Measurements from ENCODE around the gene KICS2.

Gene KICS2

DNA sequence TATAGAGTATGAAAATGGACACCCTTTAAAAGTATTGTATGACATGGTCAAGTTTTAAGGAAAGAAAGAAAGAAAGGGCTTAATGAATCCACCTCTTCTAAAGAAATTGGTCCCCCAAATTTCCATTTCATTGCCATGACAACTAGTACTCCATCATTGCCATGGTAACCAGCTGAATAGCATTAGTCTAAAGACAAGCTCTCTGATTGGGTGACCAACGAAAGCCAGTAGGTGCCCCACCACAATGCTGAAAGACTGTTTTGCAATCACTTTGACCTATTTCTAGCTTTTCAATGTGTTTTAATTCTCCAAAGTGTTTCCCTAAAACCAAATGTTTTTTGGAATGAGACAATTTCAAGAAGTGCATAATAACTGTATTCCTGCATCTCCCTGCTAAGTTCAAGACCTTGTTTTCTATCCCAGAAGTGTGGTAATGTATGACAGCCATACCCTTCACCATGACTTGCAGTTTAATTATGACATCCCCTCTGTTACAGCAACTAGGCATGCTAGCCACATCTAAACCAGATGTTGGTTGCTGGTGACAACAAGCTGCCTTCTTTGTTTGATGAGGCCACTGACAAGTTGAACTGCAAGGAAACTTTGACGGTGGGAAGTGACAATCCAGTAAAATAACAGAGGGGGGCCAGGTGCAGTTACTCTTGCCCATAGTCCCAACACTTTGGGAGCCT, 46.7 kb downstream of the KICS2 start:
- no peak for DNase-seq (ENCODE audit: low read depth in 2 of 2, low spot score in 1 of 2)

DNA sequence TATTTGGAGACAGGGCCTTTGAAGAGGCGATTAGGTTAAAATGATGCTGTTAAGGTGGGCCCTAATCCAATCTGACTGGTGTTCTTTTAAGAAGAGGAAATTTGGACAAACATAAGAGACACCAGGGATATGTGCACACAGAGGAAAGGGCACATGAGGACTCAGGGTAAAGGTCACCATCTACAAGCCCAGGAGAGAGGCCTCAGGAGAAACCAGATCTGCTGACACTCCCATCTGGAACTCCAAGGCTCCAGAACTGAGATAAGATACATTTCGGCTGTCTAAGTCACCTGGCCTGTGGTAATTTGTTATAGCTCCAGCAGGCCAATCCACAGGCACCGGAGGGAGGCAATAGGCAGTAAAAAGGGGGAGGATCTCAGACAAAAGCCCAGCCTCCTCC, 48.6 kb downstream of the KICS2 start:
- DNase-seq (ENCODE audit: low read depth in 2 of 2, low spot score in 1 of 2): no peak
